Muscle layer of duodenum (tissue), 2 donors: Measurements from ENCODE around the gene CST3.
"Not testable (repeated sequence)": the region's sequence is repeated elsewhere in the genome, so short reads cannot be mapped to it uniquely, and the experiment has no call there.

Experiments
- H3K27ac ChIP-seq: one replicate; pipeline ENCODE4 v1.7.0; 2013; ENCODE audit warnings: mild to moderate bottlenecking, low read length
- H3K27me3 ChIP-seq: one replicate; pipeline ENCODE4 v1.7.0; 2013; ENCODE audit warnings: low read depth, mild to moderate bottlenecking, control low read depth, low read length
- H3K36me3 ChIP-seq, 2 donors: one replicate each; pipeline ENCODE4 v1.7.0; 2013; ENCODE audit warnings: low read length in 2 of 2, control low read depth in 1 of 2, mild to moderate bottlenecking in 1 of 2; ENCODE audit not compliant: insufficient read depth in 2 of 2, control insufficient read depth in 1 of 2
- H3K4me1 ChIP-seq, 2 donors: one replicate each; pipeline ENCODE4 v1.7.0; 2013; ENCODE audit warnings: low read length in 2 of 2, mild to moderate bottlenecking in 2 of 2, control low read depth in 1 of 2, moderate library complexity in 1 of 2; ENCODE audit not compliant: insufficient read depth in 2 of 2, control insufficient read depth in 1 of 2
- H3K4me3 ChIP-seq, 2 donors: one replicate each; pipeline ENCODE4 v1.7.0; 2013; ENCODE audit warnings: low read length in 2 of 2, low read depth in 1 of 2, mild to moderate bottlenecking in 1 of 2
- H3K9me3 ChIP-seq, 2 donors: one replicate each; pipeline ENCODE4 v1.7.0; 2013; ENCODE audit warnings: low read length in 2 of 2, control low read depth in 1 of 2, mild to moderate bottlenecking in 1 of 2; ENCODE audit not compliant: control insufficient read depth in 1 of 2
- donor health status: healthy.

CST3 gene

GRCh38 chr20:23671479-23671878, 33.7 kb upstream of the CST3 start:
- Histone ChIP-seq H3K27me3 (no peaks in the 10 kb centered on the region), H3K4me1 (peaks cover 0 to 1% of the 10 kb centered on the region in 2 donors), H3K36me3 (no peaks in the 10 kb centered on the region), H3K4me3 (no peak overlapping the region), H3K9me3 (no peaks in the 10 kb centered on the region), H3K27ac (no peak overlapping the region)

GRCh38 chr20:23670361-23670760, 32.6 kb upstream of the CST3 start:
- no peaks in the 10 kb centered on the region for H3K27me3 ChIP-seq
- H3K4me1 ChIP-seq: peaks cover 0 to 3% of the 10 kb centered on the region in 2 donors
- no peaks in the 10 kb centered on the region for H3K36me3 ChIP-seq
- no peaks in the 10 kb centered on the region for H3K9me3 ChIP-seq
- no peak overlapping the region for H3K4me3 ChIP-seq
- H3K27ac ChIP-seq: no peak overlapping the region

GRCh38 chr20:23669866-23670265, 32.1 kb upstream of the CST3 start:
- no peaks in the 10 kb centered on the region for H3K36me3 ChIP-seq
- H3K9me3 ChIP-seq: no peaks in the 10 kb centered on the region

GRCh38 chr20:23669327-23669726, 31.6 kb upstream of the CST3 start:
- Histone ChIP-seq H3K4me1 (peaks cover 0 to 3% of the 10 kb centered on the region in 2 donors), H3K27ac (no peak overlapping the region), H3K4me3 (no peak overlapping the region), H3K36me3 (no peaks in the 10 kb centered on the region), H3K27me3 (no peaks in the 10 kb centered on the region), H3K9me3 (no peaks in the 10 kb centered on the region)

More at GRCh38 chr20:23669866-23670265, 32.1 kb upstream of the CST3 start:
- H3K27me3 ChIP-seq: no peaks in the 10 kb centered on the region
- H3K27ac ChIP-seq: no peak overlapping the region
- no peak overlapping the region for H3K4me3 ChIP-seq
- H3K4me1 ChIP-seq: peaks cover 0 to 3% of the 10 kb centered on the region in 2 donors

GRCh38 chr20:23668477-23668951, 30.8 kb upstream of the CST3 start:
- H3K36me3 ChIP-seq: no peaks in the 10 kb centered on the region
- H3K4me1 ChIP-seq: peaks cover 0 to 3% of the 10 kb centered on the region in 2 donors
- H3K27ac ChIP-seq: no peak overlapping the region
- no peak overlapping the region for H3K4me3 ChIP-seq
- no peaks in the 10 kb centered on the region for H3K27me3 ChIP-seq
- no peaks in the 10 kb centered on the region for H3K9me3 ChIP-seq

- peaks cover 0 to 3% of the 10 kb centered on the region in 2 donors for H3K4me1 ChIP-seq
- H3K36me3 ChIP-seq: no peaks in the 10 kb centered on the region
- H3K9me3 ChIP-seq: no peaks in the 10 kb centered on the region
- no peaks in the 10 kb centered on the region for H3K27me3 ChIP-seq
- H3K27ac ChIP-seq: no peak overlapping the region
- no peak overlapping the region for H3K4me3 ChIP-seq
Observed at GRCh38 chr20:23667666-23668065, 29.9 kb upstream of the CST3 start.

GRCh38 chr20:23666698-23667097, 28.9 kb upstream of the CST3 start:
- Histone ChIP-seq H3K9me3 (no peaks in the 10 kb centered on the region), H3K36me3 (no peaks in the 10 kb centered on the region), H3K27ac (no peak overlapping the region), H3K4me1 (peaks cover 0 to 3% of the 10 kb centered on the region in 2 donors), H3K4me3 (no peak overlapping the region), H3K27me3 (no peaks in the 10 kb centered on the region)

GRCh38 chr20:23666189-23666588, 28.4 kb upstream of the CST3 start:
- no peaks in the 10 kb centered on the region for H3K27me3 ChIP-seq
- peaks cover 0 to 3% of the 10 kb centered on the region in 2 donors for H3K4me1 ChIP-seq
- H3K9me3 ChIP-seq: no peaks in the 10 kb centered on the region
- H3K36me3 ChIP-seq: no peaks in the 10 kb centered on the region
- H3K4me3 ChIP-seq: no peak overlapping the region
- H3K27ac ChIP-seq: no peak overlapping the region

- no peak overlapping the region for H3K4me3 ChIP-seq
Observed at GRCh38 chr20:23664954-23665353, 27.2 kb upstream of the CST3 start.

GRCh38 chr20:23664046-23664445, 26.3 kb upstream of the CST3 start:
- H3K36me3 ChIP-seq, H3K9me3 ChIP-seq, H3K27ac ChIP-seq, H3K4me1 ChIP-seq, H3K27me3 ChIP-seq, H3K4me3 ChIP-seq: not testable (repeated sequence)

More at GRCh38 chr20:23664954-23665353, 27.2 kb upstream of the CST3 start:
- no peaks in the 10 kb centered on the region for H3K36me3 ChIP-seq
- H3K27ac ChIP-seq: no peak overlapping the region
- H3K27me3 ChIP-seq: no peaks in the 10 kb centered on the region
- peaks cover 0 to 3% of the 10 kb centered on the region in 2 donors for H3K4me1 ChIP-seq
- no peaks in the 10 kb centered on the region for H3K9me3 ChIP-seq

- Histone ChIP-seq H3K27me3 (no peaks in the 10 kb centered on the region), H3K27ac (no peak overlapping the region), H3K4me1 (peaks cover 0 to 3% of the 10 kb centered on the region in 2 donors), H3K36me3 (no peaks in the 10 kb centered on the region), H3K4me3 (no peak overlapping the region), H3K9me3 (no peaks in the 10 kb centered on the region)
Observed at GRCh38 chr20:23663180-23663579, 25.4 kb upstream of the CST3 start.

GRCh38 chr20:23662276-23662870, 24.6 kb upstream of the CST3 start:
- H3K9me3 ChIP-seq: no peaks in the 10 kb centered on the region
- peaks cover 0 to 3% of the 10 kb centered on the region in 2 donors for H3K4me1 ChIP-seq
- H3K27ac ChIP-seq: no peak overlapping the region
- no peaks in the 10 kb centered on the region for H3K27me3 ChIP-seq
- H3K36me3 ChIP-seq: no peaks in the 10 kb centered on the region
- no peak overlapping the region for H3K4me3 ChIP-seq
